Measurements from ENCODE around the gene PRRG2. TPM values are rescaled to one million over a fixed set of nuclear protein-coding genes. Genes with fewer than 3 reads are reported as not detected.

The PRRG2 gene
- total and polyA plus RNA-seq, 2 of the 13 experiments (the other 11 are each of a cell fraction or from before 2014, with no cell fraction given): 0.66 to 0.82 TPM

GRCh38 chr19:49591731-49592485 is 10.8 kb downstream of the PRRG2 start (continued):
- TF ChIP-seq KIAA2018 (CRISPR knock-in tag; IDR thresholded peaks at IDR 0.05; ENCODE audit: borderline replicate concordance) (no peak), ZNF263 (CRISPR knock-in tag; IDR thresholded peaks at IDR 0.05) (no peak), PHF21A (CRISPR knock-in tag; IDR thresholded peaks at IDR 0.05) (no peak), ZBTB3 (CRISPR knock-in tag; IDR thresholded peaks at IDR 0.05; ENCODE audit: borderline replicate concordance, low read depth) (no peak), ZNF432 (CRISPR knock-in tag; IDR thresholded peaks at IDR 0.05; ENCODE audit: borderline replicate concordance) (no peak), ZNF331 (CRISPR knock-in tag; IDR thresholded peaks at IDR 0.05) (no peak), RXRB (CRISPR knock-in tag; IDR thresholded peaks at IDR 0.05; ENCODE audit: borderline replicate concordance) (no peak), RFXANK (CRISPR knock-in tag; IDR thresholded peaks at IDR 0.05) (no peak), RCOR2 (CRISPR knock-in tag; IDR thresholded peaks at IDR 0.05) (no peak), KDM1A (CRISPR knock-in tag; IDR thresholded peaks at IDR 0.05) (no peak), FIP1L1 (IDR thresholded peaks at IDR 0.05; ENCODE audit: borderline replicate concordance, insufficient read depth, low read depth, low read length) (no peak), GMEB1 (CRISPR knock-in tag; IDR thresholded peaks at IDR 0.05; ENCODE audit: borderline replicate concordance) (no peak), TOE1 (CRISPR knock-in tag; IDR thresholded peaks at IDR 0.05) (no peak), RBM22 (optimal IDR thresholded peaks at IDR 0.05; ENCODE audit: low read length) (peak; percentile 24)
- TF ChIP-seq, protein P1, sequence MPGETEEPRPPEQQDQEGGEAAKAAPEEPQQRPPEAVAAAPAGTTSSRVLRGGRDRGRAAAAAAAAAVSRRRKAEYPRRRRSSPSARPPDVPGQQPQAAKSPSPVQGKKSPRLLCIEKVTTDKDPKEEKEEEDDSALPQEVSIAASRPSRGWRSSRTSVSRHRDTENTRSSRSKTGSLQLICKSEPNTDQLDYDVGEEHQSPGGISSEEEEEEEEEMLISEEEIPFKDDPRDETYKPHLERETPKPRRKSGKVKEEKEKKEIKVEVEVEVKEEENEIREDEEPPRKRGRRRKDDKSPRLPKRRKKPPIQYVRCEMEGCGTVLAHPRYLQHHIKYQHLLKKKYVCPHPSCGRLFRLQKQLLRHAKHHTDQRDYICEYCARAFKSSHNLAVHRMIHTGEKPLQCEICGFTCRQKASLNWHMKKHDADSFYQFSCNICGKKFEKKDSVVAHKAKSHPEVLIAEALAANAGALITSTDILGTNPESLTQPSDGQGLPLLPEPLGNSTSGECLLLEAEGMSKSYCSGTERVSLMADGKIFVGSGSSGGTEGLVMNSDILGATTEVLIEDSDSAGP (CRISPR knock-in tag; IDR thresholded peaks at IDR 0.05; ENCODE audit: borderline replicate concordance): peak; percentile 18; the same call in 1 of the 2 replicates
- TF ChIP-seq, protein P2, sequence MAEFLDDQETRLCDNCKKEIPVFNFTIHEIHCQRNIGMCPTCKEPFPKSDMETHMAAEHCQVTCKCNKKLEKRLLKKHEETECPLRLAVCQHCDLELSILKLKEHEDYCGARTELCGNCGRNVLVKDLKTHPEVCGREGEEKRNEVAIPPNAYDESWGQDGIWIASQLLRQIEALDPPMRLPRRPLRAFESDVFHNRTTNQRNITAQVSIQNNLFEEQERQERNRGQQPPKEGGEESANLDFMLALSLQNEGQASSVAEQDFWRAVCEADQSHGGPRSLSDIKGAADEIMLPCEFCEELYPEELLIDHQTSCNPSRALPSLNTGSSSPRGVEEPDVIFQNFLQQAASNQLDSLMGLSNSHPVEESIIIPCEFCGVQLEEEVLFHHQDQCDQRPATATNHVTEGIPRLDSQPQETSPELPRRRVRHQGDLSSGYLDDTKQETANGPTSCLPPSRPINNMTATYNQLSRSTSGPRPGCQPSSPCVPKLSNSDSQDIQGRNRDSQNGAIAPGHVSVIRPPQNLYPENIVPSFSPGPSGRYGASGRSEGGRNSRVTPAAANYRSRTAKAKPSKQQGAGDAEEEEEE (CRISPR knock-in tag; IDR thresholded peaks at IDR 0.05; ENCODE audit: borderline replicate concordance): no peak

Data from HepG2 (cell line).